HCT116 (cell line): ENCODE results near the gene SZRD1. TPM values are rescaled to one million over a fixed set of nuclear protein-coding genes. Genes with fewer than 3 reads are reported as not detected.

Experiments
- ATAC-seq: fragments of 200-7000 bp; cut with Tn5 transposase; 2 replicates; pipeline ENCODE4 v1.9.1; 2020; ENCODE audit warnings: mild to moderate bottlenecking, moderate library complexity
- BruUV-seq: library from RNA; stranded (reverse); fragments of 400-500 nt; replicated peaks from 2 replicates; lab custom pipeline; 2021; lab: Mats Ljungman, UMichigan
- CTCF ChIA-PET: fragments of 300-600 bp; sonication (Branson Sonifier 250); formaldehyde crosslinking; loops from one replicate; lab custom pipeline; 2021; ENCODE audit warnings: antibody characterized with exemption; lab: Charles Lee
- POLR2A ChIA-PET: fragments of 300-600, 350-600 bp; sonication (Branson Sonifier 250); formaldehyde crosslinking; loops from one replicate; lab custom pipeline; 2021; ENCODE audit warnings: antibody characterized with exemption; lab: Charles Lee
- RAD21 ChIA-PET, 2 experiments: fragments of 300-600 bp; sonication (Branson Sonifier 250); formaldehyde crosslinking; loops; one replicate each; lab custom pipeline; 2023; ENCODE audit warnings: low total read pairs in 2 of 2; ENCODE audit not compliant: uncharacterized antibody in 2 of 2, unreplicated experiment in 2 of 2, low non-redundant PET in 1 of 2; lab: Charles Lee
- DNase-seq: peaks from one replicate; pipeline ENCODE4 v3.0.0-alpha.2; 2010; ENCODE audit warnings: low read depth, low spot score
- H2AFZ ChIP-seq: fragments of 200-600 bp; shearing (Covaris generic), sonication (generic); 2 replicates; pipeline ENCODE4 v1.6.1; 2017; ENCODE audit warnings: low read depth, mixed run types, mixed read lengths, antibody characterized with exemption, low read length; ENCODE audit not compliant: poor library complexity, severe bottlenecking
- H3K27ac ChIP-seq: 2 replicates; pipeline ENCODE4 v1.5.1; 2012; ENCODE audit warnings: low read depth, low read length
- H3K27me3 ChIP-seq: fragments of 200-600 bp; sonication (generic); 2 replicates; pipeline ENCODE4 v1.6.1; 2016; ENCODE audit warnings: mixed run types, low read length, mixed read lengths; ENCODE audit not compliant: insufficient read depth
- H3K36me3 ChIP-seq, 2 experiments: fragments of 200-500 bp in 1 of 2; fragments of 200-600 bp in 1 of 2; sonication (Bioruptor generic) in 1 of 2; sonication (generic) in 1 of 2; 2 replicates each; pipeline versions ENCODE4 v1.5.1 to v1.6.1; 2014 to 2016; ENCODE audit warnings: low read length in 2 of 2, inconsistent platforms in 1 of 2, mixed read lengths in 1 of 2, mixed run types in 1 of 2; ENCODE audit not compliant: insufficient read depth in 2 of 2, control insufficient read depth in 1 of 2
- H3K4me1 ChIP-seq, 2 experiments: fragments of 200-600 bp in 1 of 2; sonication (generic) in 1 of 2; 2 replicates each; pipeline versions ENCODE4 v1.5.1 to v1.6.1; 2012 to 2017; ENCODE audit warnings: low read length in 2 of 2, inconsistent platforms in 1 of 2, mild to moderate bottlenecking in 1 of 2, mixed read lengths in 1 of 2, mixed run types in 1 of 2, moderate library complexity in 1 of 2; ENCODE audit not compliant: insufficient read depth in 2 of 2, control insufficient read depth in 1 of 2
- H3K4me2 ChIP-seq: fragments of 200-600 bp; sonication (generic); 2 replicates; pipeline ENCODE4 v1.6.1; 2017; ENCODE audit warnings: mixed run types, low read length, mixed read lengths
- H3K4me3 ChIP-seq, 2 experiments: fragments of 200-600 bp in 1 of 2; sonication (generic) in 1 of 2; replicated peaks in 1 of 2; 2 replicates each; pipeline ENCODE4 v1.5.1; 2011 to 2016; ENCODE audit warnings: low read length in 2 of 2, control low read depth in 1 of 2, low read depth in 1 of 2, mild to moderate bottlenecking in 1 of 2, mixed read lengths in 1 of 2, mixed run types in 1 of 2
- H3K79me2 ChIP-seq: fragments of 200-600 bp; sonication (generic); 2 replicates; pipeline ENCODE4 v1.6.1; 2017; ENCODE audit warnings: mild to moderate bottlenecking, mixed run types, low read length, moderate library complexity, mixed read lengths; ENCODE audit not compliant: insufficient read depth
- H3K9ac ChIP-seq: fragments of 200-600 bp; sonication (generic); 2 replicates; pipeline ENCODE4 v1.6.1; 2016; ENCODE audit warnings: low read length, mixed read lengths
- H3K9me2 ChIP-seq: fragments of 200-600 bp; sonication (generic), shearing (Covaris generic); 2 replicates; pipeline ENCODE4 v1.6.1; 2017; ENCODE audit warnings: mixed run types, mild to moderate bottlenecking, moderate library complexity; ENCODE audit not compliant: insufficient read depth
- H3K9me3 ChIP-seq, 2 experiments: fragments of 200-500 bp in 1 of 2; fragments of 200-600 bp in 1 of 2; sonication (Bioruptor generic) in 1 of 2; sonication (generic) in 1 of 2; 2 replicates each; pipeline ENCODE4 v1.6.1; 2014 to 2017; ENCODE audit warnings: low read length in 2 of 2, mixed read lengths in 2 of 2, inconsistent platforms in 1 of 2, low read depth in 1 of 2, mild to moderate bottlenecking in 1 of 2, mixed run types in 1 of 2, moderate library complexity in 1 of 2; ENCODE audit not compliant: control insufficient read depth in 1 of 2, insufficient read depth in 1 of 2
- H4K20me1 ChIP-seq: fragments of 200-600 bp; sonication (generic), shearing (Covaris generic); 2 replicates; pipeline ENCODE4 v1.6.1; 2017; ENCODE audit warnings: mixed run types, mild to moderate bottlenecking, moderate library complexity; ENCODE audit not compliant: insufficient read depth
- CBX3 ChIP-seq: IDR thresholded peaks from 2 replicates; pipeline ENCODE4 v1.6.1; 2012; ENCODE audit warnings: low read depth
- CEBPB ChIP-seq: IDR thresholded peaks from 2 replicates; pipeline ENCODE4 v1.6.1; 2012; ENCODE audit warnings: low read depth
- EZH2 ChIP-seq: fragments of 200-600 bp; sonication (generic); IDR thresholded peaks from 2 replicates; pipeline ENCODE4 v1.6.1; 2017; ENCODE audit warnings: antibody characterized with exemption, mixed run types
- EZH2phosphoT487 ChIP-seq: fragments of 200-600 bp; IDR thresholded peaks from 2 replicates; pipeline ENCODE4 v1.6.1; 2018; ENCODE audit warnings: antibody characterized with exemption, borderline replicate concordance
- FOSL1 ChIP-seq: IDR thresholded peaks from 2 replicates; pipeline ENCODE4 v1.6.1; 2012; ENCODE audit warnings: low read depth
- JUND ChIP-seq: IDR thresholded peaks from 2 replicates; pipeline ENCODE4 v1.6.1; 2012
- POLR2AphosphoS5 ChIP-seq: IDR thresholded peaks from 2 replicates; pipeline ENCODE4 v1.6.1; 2011; ENCODE audit warnings: mild to moderate bottlenecking, low read depth, low read length, moderate library complexity
- RAD21 ChIP-seq: IDR thresholded peaks from 2 replicates; pipeline ENCODE4 v1.6.1; 2012; ENCODE audit warnings: low read depth, mild to moderate bottlenecking
- TCF7L2 ChIP-seq: IDR thresholded peaks from 2 replicates; pipeline ENCODE4 v1.7.0; 2011; ENCODE audit warnings: borderline replicate concordance, inconsistent platforms; ENCODE audit not compliant: insufficient read depth, insufficient read length; ENCODE audit errors: extremely low read depth
- YY1 ChIP-seq: IDR thresholded peaks from 2 replicates; pipeline ENCODE4 v1.6.1; 2011; ENCODE audit warnings: low read length, low read depth, moderate library complexity, mild to moderate bottlenecking; ENCODE audit not compliant: insufficient replicate concordance; ENCODE audit errors: extremely low read depth
- ZBTB33 ChIP-seq: IDR thresholded peaks from 2 replicates; pipeline ENCODE4 v1.6.1; 2011; ENCODE audit warnings: mild to moderate bottlenecking, low read length, moderate library complexity; ENCODE audit not compliant: insufficient replicate concordance; ENCODE audit errors: extremely low read depth
- intact Hi-C: fragments of 100-400 bp; cut with micrococcal nuclease; formaldehyde crosslinking; loops from 2 replicates; pipeline ENCODE4 v1.10.0; 2022
- total RNA-seq: library from RNA; stranded (reverse); gene quantifications from one replicate; pipeline ENCODE4 v1.2.1, GENCODE V29; 2021; ENCODE audit not compliant: unreplicated experiment
- TF ChIP-seq, protein P1 (sequence below): IDR thresholded peaks from 2 replicates; pipeline ENCODE4 v1.6.1; 2012; ENCODE audit warnings: low read depth
- TF ChIP-seq, protein P2 (sequence below), 3 experiments: fragments of 200-600 bp in 1 of 3; sonication (generic) in 1 of 3; IDR thresholded peaks in 2 of 3; conservative IDR thresholded peaks in 1 of 3; 2 replicates each; pipeline ENCODE4 v1.5.1; 2012 to 2017; ENCODE audit warnings: low read depth in 2 of 3, low read length in 2 of 3, antibody characterized with exemption in 1 of 3, borderline replicate concordance in 1 of 3, control low read depth in 1 of 3, mild to moderate bottlenecking in 1 of 3, mixed read lengths in 1 of 3, mixed run types in 1 of 3, moderate library complexity in 1 of 3; ENCODE audit not compliant: insufficient read depth in 1 of 3

SZRD1 gene
- total RNA-seq, 1 experiment from 2014 or later, result 141 TPM

GRCh38 chr1:16410803-16411202 lies 43.8 kb downstream of the SZRD1 start:
- no peaks in the 10 kb centered on the region for H3K9me3 ChIP-seq
- ATAC-seq (no peak), DNase-seq (no peak)
- RAD21 ChIA-PET, result no interaction called here
- no peak overlapping the region for H2AFZ ChIP-seq
- H3K4me2 ChIP-seq, result no peak overlapping the region
- POLR2A ChIA-PET, result no interaction called here
- H3K27me3 ChIP-seq, result no peaks in the 10 kb centered on the region
- no peaks in the 10 kb centered on the region for H3K4me1 ChIP-seq
- H3K27ac ChIP-seq, result no peak overlapping the region
- TF ChIP-seq JUND (no peak), FOSL1 (no peak), CEBPB (no peak), POLR2AphosphoS5 (no peak)
- intact Hi-C loops, result no loop called here
- H4K20me1 ChIP-seq, result no peaks in the 10 kb centered on the region
- no peak overlapping the region for H3K9ac ChIP-seq
- no peaks in the 10 kb centered on the region for H3K79me2 ChIP-seq
- no peaks in the 10 kb centered on the region for H3K36me3 ChIP-seq
- CTCF ChIA-PET, result no interaction called here
- no TSS peak for BruUV-seq
- no peaks in the 10 kb centered on the region for H3K9me2 ChIP-seq
- H3K4me3 ChIP-seq, result no peak overlapping the region

- Histone ChIP-seq H3K4me3 (no peak overlapping the region), H4K20me1 (no peaks in the 10 kb centered on the region), H3K36me3 (no peaks in the 10 kb centered on the region), H3K9me2 (no peaks in the 10 kb centered on the region), H3K9ac (no peak overlapping the region), H3K79me2 (no peaks in the 10 kb centered on the region), H3K9me3 (no peaks in the 10 kb centered on the region), H3K4me2 (no peak overlapping the region), H3K27me3 (no peaks in the 10 kb centered on the region), H3K4me1 (peaks cover 0 to 10% of the 10 kb centered on the region in 2 experiments; a peak in 2 of 4 replicates), H3K27ac (no peak overlapping the region), H2AFZ (no peak overlapping the region)
- ATAC-seq, result no peak
- intact Hi-C loops, result no loop called here
- no peak for DNase-seq
- BruUV-seq, result no TSS peak
- ChIA-PET RAD21 (no interaction called here), POLR2A (no interaction called here), CTCF (no interaction called here)
- TF ChIP-seq ZBTB33, result no peak
- TF ChIP-seq EZH2, result no peak
- no peak for TF ChIP-seq YY1
- no peak for TF ChIP-seq RAD21
- TF ChIP-seq EZH2phosphoT487, result no peak
- TF ChIP-seq, protein P1, sequence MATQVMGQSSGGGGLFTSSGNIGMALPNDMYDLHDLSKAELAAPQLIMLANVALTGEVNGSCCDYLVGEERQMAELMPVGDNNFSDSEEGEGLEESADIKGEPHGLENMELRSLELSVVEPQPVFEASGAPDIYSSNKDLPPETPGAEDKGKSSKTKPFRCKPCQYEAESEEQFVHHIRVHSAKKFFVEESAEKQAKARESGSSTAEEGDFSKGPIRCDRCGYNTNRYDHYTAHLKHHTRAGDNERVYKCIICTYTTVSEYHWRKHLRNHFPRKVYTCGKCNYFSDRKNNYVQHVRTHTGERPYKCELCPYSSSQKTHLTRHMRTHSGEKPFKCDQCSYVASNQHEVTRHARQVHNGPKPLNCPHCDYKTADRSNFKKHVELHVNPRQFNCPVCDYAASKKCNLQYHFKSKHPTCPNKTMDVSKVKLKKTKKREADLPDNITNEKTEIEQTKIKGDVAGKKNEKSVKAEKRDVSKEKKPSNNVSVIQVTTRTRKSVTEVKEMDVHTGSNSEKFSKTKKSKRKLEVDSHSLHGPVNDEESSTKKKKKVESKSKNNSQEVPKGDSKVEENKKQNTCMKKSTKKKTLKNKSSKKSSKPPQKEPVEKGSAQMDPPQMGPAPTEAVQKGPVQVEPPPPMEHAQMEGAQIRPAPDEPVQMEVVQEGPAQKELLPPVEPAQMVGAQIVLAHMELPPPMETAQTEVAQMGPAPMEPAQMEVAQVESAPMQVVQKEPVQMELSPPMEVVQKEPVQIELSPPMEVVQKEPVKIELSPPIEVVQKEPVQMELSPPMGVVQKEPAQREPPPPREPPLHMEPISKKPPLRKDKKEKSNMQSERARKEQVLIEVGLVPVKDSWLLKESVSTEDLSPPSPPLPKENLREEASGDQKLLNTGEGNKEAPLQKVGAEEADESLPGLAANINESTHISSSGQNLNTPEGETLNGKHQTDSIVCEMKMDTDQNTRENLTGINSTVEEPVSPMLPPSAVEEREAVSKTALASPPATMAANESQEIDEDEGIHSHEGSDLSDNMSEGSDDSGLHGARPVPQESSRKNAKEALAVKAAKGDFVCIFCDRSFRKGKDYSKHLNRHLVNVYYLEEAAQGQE, result no peak
- no peak for TF ChIP-seq FOSL1
- TF ChIP-seq CBX3, result no peak
- TF ChIP-seq, protein P2, sequence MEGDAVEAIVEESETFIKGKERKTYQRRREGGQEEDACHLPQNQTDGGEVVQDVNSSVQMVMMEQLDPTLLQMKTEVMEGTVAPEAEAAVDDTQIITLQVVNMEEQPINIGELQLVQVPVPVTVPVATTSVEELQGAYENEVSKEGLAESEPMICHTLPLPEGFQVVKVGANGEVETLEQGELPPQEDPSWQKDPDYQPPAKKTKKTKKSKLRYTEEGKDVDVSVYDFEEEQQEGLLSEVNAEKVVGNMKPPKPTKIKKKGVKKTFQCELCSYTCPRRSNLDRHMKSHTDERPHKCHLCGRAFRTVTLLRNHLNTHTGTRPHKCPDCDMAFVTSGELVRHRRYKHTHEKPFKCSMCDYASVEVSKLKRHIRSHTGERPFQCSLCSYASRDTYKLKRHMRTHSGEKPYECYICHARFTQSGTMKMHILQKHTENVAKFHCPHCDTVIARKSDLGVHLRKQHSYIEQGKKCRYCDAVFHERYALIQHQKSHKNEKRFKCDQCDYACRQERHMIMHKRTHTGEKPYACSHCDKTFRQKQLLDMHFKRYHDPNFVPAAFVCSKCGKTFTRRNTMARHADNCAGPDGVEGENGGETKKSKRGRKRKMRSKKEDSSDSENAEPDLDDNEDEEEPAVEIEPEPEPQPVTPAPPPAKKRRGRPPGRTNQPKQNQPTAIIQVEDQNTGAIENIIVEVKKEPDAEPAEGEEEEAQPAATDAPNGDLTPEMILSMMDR (IDR thresholded peaks at IDR 0.05 in 2 of 3, conservative IDR thresholded peaks at IDR 0.05 in 1 of 3; ENCODE audit: borderline replicate concordance in 1 of 3, insufficient read depth in 1 of 3, low read depth in 2 of 3, low read length in 2 of 3), result no peak
- no peak for TF ChIP-seq TCF7L2
Observed at GRCh38 chr1:16413191-16413590, 46.1 kb downstream of the SZRD1 start.
